Upper lobe of left lung (tissue), 4 donors: ENCODE results near the gene NAP1L1.

Experiments
- EP300 ChIP-seq, 4 donors: sonication (generic); formaldehyde crosslinking; IDR thresholded peaks; one replicate each; pipeline ENCODE4 v1.5.1; 2017; ENCODE audit warnings: antibody characterized with exemption in 4 of 4, control low read depth in 2 of 4
- POLR2A ChIP-seq, 4 donors: fragments of 450-650 bp; IDR thresholded peaks; one replicate each; pipeline ENCODE4 v1.5.1; 2016 to 2017; ENCODE audit warnings: antibody characterized with exemption in 4 of 4, mild to moderate bottlenecking in 2 of 4
- POLR2AphosphoS5 ChIP-seq, 2 donors: sonication (generic); formaldehyde crosslinking; IDR thresholded peaks; one replicate each; pipeline ENCODE4 v1.5.1; 2017; ENCODE audit warnings: antibody characterized with exemption in 2 of 2
- TF ChIP-seq, protein P1 (sequence below), 6 experiments: fragments of 450-650 bp in 4 of 6; fragments of 200-600 bp in 2 of 6; sonication (generic) in 2 of 6; IDR thresholded peaks; one replicate each; pipeline ENCODE4 v1.5.1; 2016 to 2019; ENCODE audit warnings: antibody characterized with exemption in 6 of 6

DNA sequence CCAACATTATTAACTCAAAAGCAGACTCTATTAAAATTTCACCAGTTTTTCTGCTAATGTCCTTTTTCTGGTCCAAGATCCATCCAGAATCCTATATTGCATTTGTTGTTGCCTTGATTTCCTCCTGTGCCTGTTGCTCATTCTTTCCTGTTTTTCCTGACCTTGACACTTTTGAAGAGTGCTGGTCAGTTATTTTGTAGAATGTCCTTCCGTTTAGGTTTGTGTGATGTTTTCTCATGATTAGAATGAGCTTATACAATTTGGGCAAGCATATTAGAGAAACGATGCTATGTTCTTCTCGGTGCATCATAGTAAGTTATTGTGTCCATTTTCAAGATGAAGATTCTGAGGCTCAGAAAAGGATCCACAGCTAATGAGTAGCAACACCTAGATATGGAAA, 86.8 kb downstream of the NAP1L1 start:
- TF ChIP-seq, protein P1, sequence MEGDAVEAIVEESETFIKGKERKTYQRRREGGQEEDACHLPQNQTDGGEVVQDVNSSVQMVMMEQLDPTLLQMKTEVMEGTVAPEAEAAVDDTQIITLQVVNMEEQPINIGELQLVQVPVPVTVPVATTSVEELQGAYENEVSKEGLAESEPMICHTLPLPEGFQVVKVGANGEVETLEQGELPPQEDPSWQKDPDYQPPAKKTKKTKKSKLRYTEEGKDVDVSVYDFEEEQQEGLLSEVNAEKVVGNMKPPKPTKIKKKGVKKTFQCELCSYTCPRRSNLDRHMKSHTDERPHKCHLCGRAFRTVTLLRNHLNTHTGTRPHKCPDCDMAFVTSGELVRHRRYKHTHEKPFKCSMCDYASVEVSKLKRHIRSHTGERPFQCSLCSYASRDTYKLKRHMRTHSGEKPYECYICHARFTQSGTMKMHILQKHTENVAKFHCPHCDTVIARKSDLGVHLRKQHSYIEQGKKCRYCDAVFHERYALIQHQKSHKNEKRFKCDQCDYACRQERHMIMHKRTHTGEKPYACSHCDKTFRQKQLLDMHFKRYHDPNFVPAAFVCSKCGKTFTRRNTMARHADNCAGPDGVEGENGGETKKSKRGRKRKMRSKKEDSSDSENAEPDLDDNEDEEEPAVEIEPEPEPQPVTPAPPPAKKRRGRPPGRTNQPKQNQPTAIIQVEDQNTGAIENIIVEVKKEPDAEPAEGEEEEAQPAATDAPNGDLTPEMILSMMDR (IDR thresholded peaks at IDR 0.05) = no peak
- TF ChIP-seq EP300 (IDR thresholded peaks at IDR 0.05) = no peak
- no peak for TF ChIP-seq POLR2AphosphoS5 (IDR thresholded peaks at IDR 0.05)
- TF ChIP-seq POLR2A (IDR thresholded peaks at IDR 0.05) = no peak
